Measurements from ENCODE around the gene DAND5. TPM values are rescaled to one million over a fixed set of nuclear protein-coding genes. Genes with fewer than 3 reads are reported as not detected.

The DAND5 gene
- total RNA-seq, 2 donors from 2014 or later, result 2.9 to 10.7 TPM

- Histone ChIP-seq H3K4me3 (peak overlapping the region in 1 of 2 donors; percentile 42), H3K4me1 (peaks cover 0 to 94% of the 10 kb centered on the region in 2 donors), H3K27me3 (no peaks in the 10 kb centered on the region), H3K27ac (peak overlapping the region; percentile 76 to 98), H3K9me3 (no peaks in the 10 kb centered on the region), H3K36me3 (no peaks in the 10 kb centered on the region)
- DNase-seq (ENCODE audit: low spot score), result no peak
- TF ChIP-seq CTCF (IDR thresholded peaks at IDR 0.05), result no peak
Measured at GRCh38 chr19:13011653-13012389, 42.4 kb downstream of the DAND5 start.

GRCh38 chr19:13012390-13012689 lies 43.0 kb downstream of the DAND5 start:
- peaks cover 0 to 93% of the 10 kb centered on the region in 2 donors for H3K4me1 ChIP-seq
- DNase-seq (ENCODE audit: low spot score), result no peak
- no peaks in the 10 kb centered on the region for H3K9me3 ChIP-seq
- TF ChIP-seq CTCF (IDR thresholded peaks at IDR 0.05), result peak in 1 of 2 donors; percentile 8
- no peaks in the 10 kb centered on the region for H3K27me3 ChIP-seq
- peak overlapping the region; percentile 76 to 98 for H3K27ac ChIP-seq
- H3K36me3 ChIP-seq, result no peaks in the 10 kb centered on the region
- H3K4me3 ChIP-seq, result peak overlapping the region in 1 of 2 donors; percentile 42

- Histone ChIP-seq H3K36me3 (no peaks in the 10 kb centered on the region), H3K9me3 (no peaks in the 10 kb centered on the region), H3K4me3 (peak overlapping the region; percentile 1 to 42), H3K27ac (peak overlapping the region; percentile 76 to 98), H3K4me1 (peaks cover 0 to 93% of the 10 kb centered on the region in 2 donors), H3K27me3 (no peaks in the 10 kb centered on the region)
- peak; percentile 84 for DNase-seq (ENCODE audit: low spot score)
- TF ChIP-seq CTCF (IDR thresholded peaks at IDR 0.05), result no peak
Measured at GRCh38 chr19:13012690-13013608, 43.6 kb downstream of the DAND5 start.

GRCh38 chr19:13013649-13014048 lies 44.3 kb downstream of the DAND5 start:
- Histone ChIP-seq H3K36me3 (no peaks in the 10 kb centered on the region), H3K9me3 (no peaks in the 10 kb centered on the region), H3K4me3 (peak overlapping the region; percentile 1 to 42), H3K27ac (peak overlapping the region; percentile 76 to 98), H3K27me3 (no peaks in the 10 kb centered on the region), H3K4me1 (peaks cover 0 to 93% of the 10 kb centered on the region in 2 donors)
- TF ChIP-seq CTCF (IDR thresholded peaks at IDR 0.05), result no peak
- DNase-seq (ENCODE audit: low spot score), result no peak

- Histone ChIP-seq H3K4me3 (peak overlapping the region; percentile 1 to 42), H3K27ac (peak overlapping the region; percentile 76 to 98), H3K36me3 (no peaks in the 10 kb centered on the region), H3K4me1 (peaks cover 0 to 93% of the 10 kb centered on the region in 2 donors), H3K9me3 (no peaks in the 10 kb centered on the region), H3K27me3 (no peaks in the 10 kb centered on the region)
- TF ChIP-seq CTCF (IDR thresholded peaks at IDR 0.05), result no peak
- no peak for DNase-seq (ENCODE audit: low spot score)
Measured at GRCh38 chr19:13014101-13014920, 44.9 kb downstream of the DAND5 start.
